ENCODE data around the gene KBTBD13. TPM values are rescaled to one million over a fixed set of nuclear protein-coding genes. Genes with fewer than 3 reads are reported as not detected.

Gene KBTBD13
- total RNA-seq, 4 donors from 2014 or later = 0.21 to 1.3 TPM; not detected in 2

DNA sequence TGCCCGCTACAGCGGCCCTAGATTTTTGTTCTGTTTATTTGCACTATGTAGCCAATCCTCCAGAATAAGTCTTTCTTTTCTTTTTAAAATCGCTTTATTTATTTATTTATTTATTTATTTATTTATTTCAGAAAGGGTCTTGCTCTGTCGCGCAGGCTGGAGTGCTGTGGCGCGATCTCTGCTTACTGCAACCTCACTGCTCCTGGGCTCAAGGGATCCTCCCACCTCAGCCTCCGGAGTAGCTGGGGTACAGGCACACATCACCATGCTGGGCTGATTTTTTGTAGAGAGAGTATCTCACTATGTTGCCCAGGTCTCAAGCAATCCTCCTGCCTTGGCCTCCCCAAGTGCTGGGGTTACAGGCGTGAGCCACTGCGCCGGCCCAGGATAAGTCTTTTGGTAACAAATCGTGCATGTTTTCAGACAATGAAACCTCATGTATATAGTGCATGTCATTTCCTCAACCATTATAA is 46.8 kb upstream of the KBTBD13 start:
- peak overlapping the region; percentile 75 to 81 for H3K27ac ChIP-seq
- peak overlapping the region; percentile 75 to 89 for H3K4me3 ChIP-seq
- no peaks in the 10 kb centered on the region for H3K9me3 ChIP-seq
- intact Hi-C loops (cut with DNase I; ENCODE audit: low total_unique reads) = loop anchor here (10.0 kb wide), 1 partner anchor 55 kb away; no protein-coding TSS in a partner anchor
- H3K4me1 ChIP-seq = no peaks in the 10 kb centered on the region
- TF ChIP-seq, protein P1, sequence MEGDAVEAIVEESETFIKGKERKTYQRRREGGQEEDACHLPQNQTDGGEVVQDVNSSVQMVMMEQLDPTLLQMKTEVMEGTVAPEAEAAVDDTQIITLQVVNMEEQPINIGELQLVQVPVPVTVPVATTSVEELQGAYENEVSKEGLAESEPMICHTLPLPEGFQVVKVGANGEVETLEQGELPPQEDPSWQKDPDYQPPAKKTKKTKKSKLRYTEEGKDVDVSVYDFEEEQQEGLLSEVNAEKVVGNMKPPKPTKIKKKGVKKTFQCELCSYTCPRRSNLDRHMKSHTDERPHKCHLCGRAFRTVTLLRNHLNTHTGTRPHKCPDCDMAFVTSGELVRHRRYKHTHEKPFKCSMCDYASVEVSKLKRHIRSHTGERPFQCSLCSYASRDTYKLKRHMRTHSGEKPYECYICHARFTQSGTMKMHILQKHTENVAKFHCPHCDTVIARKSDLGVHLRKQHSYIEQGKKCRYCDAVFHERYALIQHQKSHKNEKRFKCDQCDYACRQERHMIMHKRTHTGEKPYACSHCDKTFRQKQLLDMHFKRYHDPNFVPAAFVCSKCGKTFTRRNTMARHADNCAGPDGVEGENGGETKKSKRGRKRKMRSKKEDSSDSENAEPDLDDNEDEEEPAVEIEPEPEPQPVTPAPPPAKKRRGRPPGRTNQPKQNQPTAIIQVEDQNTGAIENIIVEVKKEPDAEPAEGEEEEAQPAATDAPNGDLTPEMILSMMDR (IDR thresholded peaks at IDR 0.05) = no peak
- no peak for TF ChIP-seq POLR2A (IDR thresholded peaks at IDR 0.05)
- H3K27me3 ChIP-seq = no peaks in the 10 kb centered on the region
- no peak for DNase-seq
- H3K36me3 ChIP-seq = no peaks in the 10 kb centered on the region

DNA sequence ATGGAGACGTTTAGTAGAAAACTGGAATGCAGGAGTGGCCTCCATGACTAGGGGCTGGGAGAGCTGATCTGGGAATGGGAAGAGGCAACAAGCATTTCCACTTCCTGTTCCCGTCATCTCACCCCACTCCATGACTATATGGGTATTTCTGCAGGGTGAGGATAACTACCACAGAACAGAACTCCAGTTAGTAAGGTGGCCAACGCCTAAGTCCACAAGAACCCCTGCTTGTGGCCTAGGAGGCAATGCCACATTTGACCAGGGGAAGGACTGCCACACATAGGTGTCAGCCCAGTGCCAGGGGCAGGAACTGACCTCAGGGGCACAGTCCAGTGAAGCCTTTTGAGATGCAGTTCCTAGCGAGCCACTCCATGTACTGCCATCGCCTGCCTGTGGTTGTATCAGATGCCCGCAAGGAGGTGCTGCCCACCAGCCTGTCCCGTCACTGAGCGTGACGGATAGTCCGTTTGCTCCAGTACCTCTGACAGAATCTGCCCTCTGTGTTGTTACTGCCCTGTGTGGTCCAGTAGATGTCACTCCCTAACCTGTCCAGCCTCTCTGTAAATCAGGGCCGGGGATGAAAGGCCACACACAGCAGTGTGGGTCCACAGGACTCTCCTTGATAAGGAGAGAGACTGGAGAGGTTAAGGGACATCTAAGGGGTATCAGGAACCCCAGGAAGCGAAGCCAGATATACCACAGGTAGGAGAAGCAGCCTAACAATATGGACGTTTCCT is 43.6 kb upstream of the KBTBD13 start:
- TF ChIP-seq, protein P1 (IDR thresholded peaks at IDR 0.05) = peak; percentile 45 to 69 (median 64)
- TF ChIP-seq POLR2A (IDR thresholded peaks at IDR 0.05) = no peak
- Histone ChIP-seq H3K27ac (no peak overlapping the region), H3K4me3 (no peak overlapping the region), H3K9me3 (no peaks in the 10 kb centered on the region), H3K27me3 (no peaks in the 10 kb centered on the region), H3K36me3 (no peaks in the 10 kb centered on the region), H3K4me1 (no peaks in the 10 kb centered on the region)
- peak; percentile 53 to 65 for DNase-seq
- intact Hi-C loops (cut with DNase I; ENCODE audit: low total_unique reads) = loop anchor here (10.0 kb wide), 1 partner anchor 52 kb away; no protein-coding TSS in a partner anchor

DNA sequence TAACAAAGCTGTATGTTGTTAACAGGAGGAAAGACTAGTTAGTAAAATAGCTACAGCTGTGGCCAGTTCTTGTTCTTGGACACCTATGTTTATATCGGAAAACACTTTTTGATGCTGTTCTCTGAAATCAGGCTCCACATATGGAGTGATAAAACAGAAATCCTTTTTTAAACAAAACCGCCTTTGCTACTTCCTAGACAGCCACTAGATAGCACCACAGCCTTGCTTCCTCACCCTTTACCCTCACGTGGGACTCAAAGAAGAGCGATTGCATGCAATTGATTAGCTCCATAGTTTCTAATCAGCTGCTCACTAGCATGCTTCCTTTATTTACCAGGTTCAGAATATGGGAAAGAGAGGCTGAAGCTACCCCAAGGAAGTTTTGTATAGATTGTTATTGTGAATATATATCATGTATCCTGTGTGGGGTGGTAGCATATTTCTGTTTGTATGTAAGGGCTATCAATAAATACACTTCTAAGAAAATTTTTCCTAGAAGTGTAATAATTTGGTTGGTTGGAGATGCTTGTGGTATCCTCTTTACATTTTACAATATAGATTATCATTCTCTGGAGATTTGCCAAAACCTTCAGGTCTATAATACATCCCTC is 42.8 kb upstream of the KBTBD13 start:
- intact Hi-C loops (cut with DNase I; ENCODE audit: low total_unique reads) = loop anchor here (10.0 kb wide), 1 partner anchor 51 kb away; no protein-coding TSS in a partner anchor
- Histone ChIP-seq H3K4me1 (no peaks in the 10 kb centered on the region), H3K36me3 (no peaks in the 10 kb centered on the region), H3K9me3 (no peaks in the 10 kb centered on the region), H3K27me3 (no peaks in the 10 kb centered on the region), H3K27ac (no peak overlapping the region), H3K4me3 (no peak overlapping the region)
- DNase-seq = no peak
- no peak for TF ChIP-seq POLR2A (IDR thresholded peaks at IDR 0.05)
- TF ChIP-seq, protein P1 (IDR thresholded peaks at IDR 0.05) = peak; percentile 50 to 69 (median 54)

DNA sequence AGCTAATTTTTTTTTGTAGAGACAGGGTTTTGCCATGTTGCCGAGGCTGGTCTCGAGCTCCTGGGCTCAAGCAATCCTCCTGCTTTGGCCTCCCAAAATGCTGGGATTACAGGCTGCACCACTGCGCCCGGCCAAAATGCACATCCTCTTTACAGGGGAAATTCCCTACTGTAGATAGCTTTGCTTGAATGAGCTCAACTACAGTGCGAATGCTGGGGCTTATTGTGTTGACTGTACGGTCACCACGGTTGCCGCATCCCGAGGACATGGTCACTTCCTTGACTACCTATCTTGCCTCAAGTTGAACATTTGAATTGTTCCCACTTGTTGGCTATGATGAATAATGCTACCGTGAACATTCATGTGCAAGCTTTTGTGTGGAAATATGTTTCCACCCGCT is 41.8 kb upstream of the KBTBD13 start:
- Histone ChIP-seq H3K27ac (no peak overlapping the region), H3K36me3 (no peaks in the 10 kb centered on the region), H3K9me3 (no peaks in the 10 kb centered on the region), H3K4me3 (no peak overlapping the region), H3K27me3 (no peaks in the 10 kb centered on the region), H3K4me1 (no peaks in the 10 kb centered on the region)
- TF ChIP-seq, protein P1 (IDR thresholded peaks at IDR 0.05) = no peak
- TF ChIP-seq POLR2A (IDR thresholded peaks at IDR 0.05) = no peak
- intact Hi-C loops (cut with DNase I; ENCODE audit: low total_unique reads) = loop anchor here (10.0 kb wide), 1 partner anchor 50 kb away; no protein-coding TSS in a partner anchor
- no peak for DNase-seq

DNA sequence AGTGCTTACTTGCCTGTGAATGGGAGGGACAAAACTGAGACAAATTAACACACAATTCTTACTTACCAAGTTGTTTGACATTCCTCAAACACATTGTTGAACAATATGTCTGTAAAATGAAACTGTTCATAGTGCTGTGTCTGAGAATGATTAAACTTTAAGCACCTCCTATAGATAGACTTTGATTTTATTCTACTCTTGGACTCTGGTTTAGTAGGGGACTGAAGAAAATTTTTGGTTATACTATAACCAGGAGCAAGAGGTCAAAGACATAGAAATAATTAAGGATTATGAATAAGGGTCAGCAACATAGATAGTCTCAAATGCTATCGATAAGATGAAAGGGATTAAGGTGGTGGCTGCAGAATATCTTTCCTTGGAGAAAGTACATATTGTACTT is 39.2 kb upstream of the KBTBD13 start:
- Histone ChIP-seq H3K27me3 (no peaks in the 10 kb centered on the region), H3K36me3 (no peaks in the 10 kb centered on the region), H3K27ac (no peak overlapping the region), H3K4me1 (no peaks in the 10 kb centered on the region), H3K4me3 (no peak overlapping the region), H3K9me3 (no peaks in the 10 kb centered on the region)
- TF ChIP-seq POLR2A (IDR thresholded peaks at IDR 0.05) = no peak
- TF ChIP-seq, protein P1 (IDR thresholded peaks at IDR 0.05) = no peak
- DNase-seq = no peak
- intact Hi-C loops (cut with DNase I; ENCODE audit: low total_unique reads) = loop anchor here (10.0 kb wide), 1 partner anchor 47 kb away; no protein-coding TSS in a partner anchor
